Lower leg skin (tissue), 4 donors: Measurements from ENCODE around the gene RUNX3. TPM values are rescaled to one million over a fixed set of nuclear protein-coding genes. Genes with fewer than 3 reads are reported as not detected.

Experiments used
- DNase-seq, 2 donors: peaks; one replicate each; pipeline ENCODE4 v3.0.0-alpha.2; 2019; ENCODE audit warnings: low spot score in 2 of 2
- H3K4me3 ChIP-seq: fragments of 200-600 bp; sonication (generic); 2 replicates; pipeline ENCODE4 v1.5.1; 2017; ENCODE audit warnings: mild to moderate bottlenecking, low read depth; ENCODE audit not compliant: poor library complexity, severe bottlenecking
- CTCF ChIP-seq, 3 donors: fragments of 450-650 bp; IDR thresholded peaks; one replicate each; pipeline ENCODE4 v1.5.1; 2016; ENCODE audit warnings: antibody characterized with exemption in 3 of 3, mild to moderate bottlenecking in 3 of 3, moderate library complexity in 2 of 3
- POLR2A ChIP-seq, 2 donors: fragments of 450-650 bp; IDR thresholded peaks; one replicate each; pipeline ENCODE4 v1.6.1; 2016 to 2017; ENCODE audit warnings: antibody characterized with exemption in 2 of 2, mild to moderate bottlenecking in 1 of 2, moderate library complexity in 1 of 2
- WGBS, 2 donors: methylation state at CpG; one replicate each; pipeline ENCODE4 v1.1.5; 2018; 5-methylcytosine and 5-hydroxymethylcytosine counted together
- intact Hi-C: fragments of 100-400 bp; cut with DNase I; formaldehyde crosslinking; loops from one replicate; pipeline ENCODE4 v1.15.0; 2023; ENCODE audit warnings: low total_unique reads
- total RNA-seq, 4 donors: library from RNA; depleted of rRNA; stranded (reverse); fragments of >200 nt; gene quantifications; one replicate each; pipeline ENCODE4 v1.1.0, GENCODE V29; 2016

The RUNX3 gene
- total RNA-seq, 4 donors from 2014 or later, result 6.1 to 24.4 (median 19.8) TPM

DNA sequence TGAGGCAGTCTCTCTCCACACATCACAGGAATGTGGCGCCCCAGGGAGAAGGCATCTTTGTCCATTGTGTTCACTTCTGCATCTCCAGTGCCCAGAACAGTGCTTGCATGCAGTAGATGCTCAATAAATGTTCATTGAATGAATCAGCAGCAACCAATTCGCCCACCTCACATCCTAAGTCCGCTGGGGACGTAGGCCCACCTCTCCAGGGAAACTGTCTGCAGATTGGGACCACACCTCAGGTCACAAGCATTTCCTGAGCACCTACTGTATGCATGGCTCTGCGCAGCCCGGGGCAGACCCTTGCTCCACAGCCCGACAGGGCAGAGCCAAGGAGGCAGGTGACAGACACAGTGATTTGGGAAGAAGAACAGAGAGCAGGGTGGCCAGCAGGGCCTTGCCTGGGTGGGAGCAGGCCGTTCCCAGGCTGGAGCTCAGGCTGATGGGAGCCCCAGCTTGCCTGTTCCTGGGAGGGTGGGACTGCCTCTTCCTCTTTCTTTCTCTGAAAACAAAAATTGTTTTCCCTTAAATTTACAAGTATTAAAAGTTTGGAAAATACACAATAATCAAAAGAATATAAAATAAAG lies 25.8 kb upstream of the RUNX3 start:
- DNase-seq, result no peak
- no peak overlapping the region for H3K4me3 ChIP-seq
- intact Hi-C loops, result no loop called here
- WGBS, 2 donors, result 86 to 91% methylated on average over 8 of the region's 8 CpGs
- TF ChIP-seq CTCF (IDR thresholded peaks at IDR 0.05) (no peak), POLR2A (IDR thresholded peaks at IDR 0.05) (no peak)

DNA sequence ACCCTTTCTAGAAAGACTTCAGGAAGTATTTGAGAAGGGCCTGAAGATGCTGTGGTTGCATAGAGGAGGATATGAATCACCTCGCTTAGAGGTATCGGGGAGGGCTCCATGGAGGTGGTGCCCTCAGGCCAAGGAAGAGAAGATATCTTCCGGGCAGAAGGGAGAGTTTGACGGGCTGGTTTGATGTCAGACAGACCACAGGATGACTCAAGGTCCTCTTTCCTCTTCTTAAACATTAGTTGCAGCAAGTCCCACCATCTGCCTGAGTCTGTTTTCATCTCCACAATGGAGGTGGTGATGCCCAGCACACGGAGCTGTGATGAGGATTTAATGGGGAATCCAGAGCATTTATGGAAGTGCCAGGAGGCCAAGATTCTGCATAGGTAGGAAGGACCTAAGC lies 25.1 kb upstream of the RUNX3 start:
- DNase-seq, result no peak
- H3K4me3 ChIP-seq, result no peak overlapping the region
- TF ChIP-seq POLR2A (IDR thresholded peaks at IDR 0.05) (no peak), CTCF (IDR thresholded peaks at IDR 0.05) (no peak)
- 70 to 73% methylated on average over 5 of the region's 5 CpGs for WGBS, 2 donors
- intact Hi-C loops, result no loop called here

GRCh38 chr1:24954631-24955030 lies 24.6 kb upstream of the RUNX3 start:
- TF ChIP-seq CTCF (IDR thresholded peaks at IDR 0.05), result no peak
- no peak for TF ChIP-seq POLR2A (IDR thresholded peaks at IDR 0.05)
- H3K4me3 ChIP-seq, result no peak overlapping the region
- no peak for DNase-seq
- WGBS, 2 donors, result 92 to 93% methylated on average over 11 of the region's 11 CpGs
- intact Hi-C loops, result loop anchor here (5.0 kb wide), 1 partner anchor 612 kb away; no protein-coding TSS in a partner anchor

DNA sequence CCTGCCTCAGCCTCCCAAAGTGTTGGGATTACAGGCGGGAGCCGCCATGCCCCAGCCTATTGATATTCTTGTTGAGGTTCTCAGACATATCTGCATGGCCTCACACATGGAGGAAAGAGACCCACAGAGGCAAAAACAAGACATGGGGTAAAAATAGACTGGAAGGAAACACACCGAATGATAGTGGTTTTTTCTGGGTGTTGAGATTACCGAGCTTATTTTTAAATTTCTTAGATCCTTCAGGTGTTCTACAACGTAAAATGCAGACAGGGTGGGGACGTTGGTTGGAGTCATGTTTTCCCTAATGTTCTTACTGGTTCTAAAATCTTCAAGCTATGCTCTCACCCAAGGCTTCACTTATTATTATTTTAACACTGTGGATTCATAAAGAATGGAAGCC lies 23.9 kb upstream of the RUNX3 start:
- intact Hi-C loops, result loop anchor here (5.0 kb wide), 1 partner anchor 612 kb away; no protein-coding TSS in a partner anchor
- 85 to 86% methylated on average over 6 of the region's 6 CpGs for WGBS, 2 donors
- TF ChIP-seq POLR2A (IDR thresholded peaks at IDR 0.05), result no peak
- TF ChIP-seq CTCF (IDR thresholded peaks at IDR 0.05), result no peak
- no peak for DNase-seq
- no peak overlapping the region for H3K4me3 ChIP-seq

DNA sequence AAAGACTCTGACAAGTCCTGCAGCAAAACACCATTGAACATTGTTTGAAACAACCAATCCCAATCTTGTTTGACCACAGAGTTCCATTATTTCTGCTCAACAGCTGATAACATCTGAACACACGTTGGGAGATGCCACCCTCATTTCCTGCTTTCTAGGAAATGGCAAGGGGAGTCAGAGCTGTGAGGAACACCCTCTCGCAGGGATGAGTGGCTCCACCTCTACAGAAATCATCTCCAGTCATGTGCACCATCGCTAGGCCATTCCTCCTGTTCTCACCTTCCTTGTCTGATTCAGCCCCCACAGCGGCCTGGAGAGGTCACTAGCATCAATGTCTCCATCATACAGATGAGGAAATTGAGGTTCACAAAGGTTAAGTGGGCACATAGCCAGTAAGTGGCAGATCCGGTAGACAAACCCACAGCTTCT lies 22.4 kb upstream of the RUNX3 start:
- WGBS, 2 donors, result 43 to 53% methylated on average over 5 of the region's 5 CpGs
- no peak for DNase-seq
- intact Hi-C loops, result loop anchor here (5.0 kb wide), 1 partner anchor 610 kb away; no protein-coding TSS in a partner anchor
- no peak overlapping the region for H3K4me3 ChIP-seq
- TF ChIP-seq CTCF (IDR thresholded peaks at IDR 0.05) (no peak), POLR2A (IDR thresholded peaks at IDR 0.05) (no peak)
